Measurements from ENCODE around the gene GTPBP1. TPM values are rescaled to one million over a fixed set of nuclear protein-coding genes. Genes with fewer than 3 reads are reported as not detected.

Gene GTPBP1
- total and polyA plus RNA-seq, 2 of the 13 experiments (the other 11 are each of a cell fraction or from before 2014, with no cell fraction given): 22.3 to 27.0 TPM

DNA sequence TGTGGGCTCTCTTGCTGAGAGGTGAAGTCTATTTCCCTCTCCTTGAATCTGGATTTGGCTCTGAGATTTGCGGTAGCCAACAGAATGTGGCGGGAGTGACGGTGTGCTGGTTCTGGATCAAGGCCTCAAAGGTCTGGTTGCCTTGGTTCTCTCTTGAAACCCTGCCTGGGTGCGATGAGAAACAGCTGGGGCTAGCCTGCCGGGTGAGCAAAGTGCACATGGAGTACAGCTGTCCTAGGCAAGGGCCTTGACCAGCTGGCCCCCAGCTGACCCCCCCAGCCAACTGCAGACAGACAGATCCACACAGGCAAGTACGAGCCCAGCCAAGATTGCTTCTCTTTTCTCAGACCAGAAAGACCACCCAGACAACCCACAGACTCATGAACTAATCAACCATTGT, 39.2 kb downstream of the GTPBP1 start (continued):
- TF ChIP-seq ZFP91 (CRISPR knock-in tag; IDR thresholded peaks at IDR 0.05; ENCODE audit: borderline replicate concordance): 0 out of 2 replicates have a peak, but pooled peaks have one; percentile 35
- peak; percentile 78 for TF ChIP-seq HNF4A (CRISPR knock-in tag; IDR thresholded peaks at IDR 0.05)
- TF ChIP-seq KAT8 (CRISPR knock-in tag; IDR thresholded peaks at IDR 0.05): no peak
- no peak for TF ChIP-seq JARID2 (CRISPR knock-in tag; IDR thresholded peaks at IDR 0.05; ENCODE audit: insufficient replicate concordance)
- TF ChIP-seq, protein P1, sequence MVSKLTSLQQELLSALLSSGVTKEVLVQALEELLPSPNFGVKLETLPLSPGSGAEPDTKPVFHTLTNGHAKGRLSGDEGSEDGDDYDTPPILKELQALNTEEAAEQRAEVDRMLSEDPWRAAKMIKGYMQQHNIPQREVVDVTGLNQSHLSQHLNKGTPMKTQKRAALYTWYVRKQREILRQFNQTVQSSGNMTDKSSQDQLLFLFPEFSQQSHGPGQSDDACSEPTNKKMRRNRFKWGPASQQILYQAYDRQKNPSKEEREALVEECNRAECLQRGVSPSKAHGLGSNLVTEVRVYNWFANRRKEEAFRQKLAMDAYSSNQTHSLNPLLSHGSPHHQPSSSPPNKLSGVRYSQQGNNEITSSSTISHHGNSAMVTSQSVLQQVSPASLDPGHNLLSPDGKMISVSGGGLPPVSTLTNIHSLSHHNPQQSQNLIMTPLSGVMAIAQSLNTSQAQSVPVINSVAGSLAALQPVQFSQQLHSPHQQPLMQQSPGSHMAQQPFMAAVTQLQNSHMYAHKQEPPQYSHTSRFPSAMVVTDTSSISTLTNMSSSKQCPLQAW (CRISPR knock-in tag; IDR thresholded peaks at IDR 0.05): no peak
- TF ChIP-seq, protein P2, sequence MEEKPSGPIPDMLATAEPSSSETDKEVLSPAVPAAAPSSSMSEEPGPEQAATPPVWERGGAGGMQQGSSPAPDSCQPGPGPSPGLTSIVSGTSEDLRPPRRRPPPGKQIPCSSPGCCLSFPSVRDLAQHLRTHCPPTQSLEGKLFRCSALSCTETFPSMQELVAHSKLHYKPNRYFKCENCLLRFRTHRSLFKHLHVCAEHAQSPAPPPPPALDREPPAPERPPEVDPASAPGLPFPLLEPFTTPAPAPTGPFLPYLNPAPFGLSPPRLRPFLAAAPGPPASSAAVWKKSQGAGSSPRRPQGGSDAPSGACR (CRISPR knock-in tag; IDR thresholded peaks at IDR 0.05): no peak
- 0 out of 2 replicates have a peak, but pooled peaks have one; percentile 39 for TF ChIP-seq ZFY (CRISPR knock-in tag; IDR thresholded peaks at IDR 0.05)
- TF ChIP-seq ZNF263 (CRISPR knock-in tag; IDR thresholded peaks at IDR 0.05): no peak
- TF ChIP-seq MTA1 (CRISPR knock-in tag; IDR thresholded peaks at IDR 0.05; ENCODE audit: borderline replicate concordance): 0 out of 2 replicates have a peak, but pooled peaks have one; percentile 27
- TF ChIP-seq ZNF280B (CRISPR knock-in tag; IDR thresholded peaks at IDR 0.05; ENCODE audit: borderline replicate concordance): no peak
- TF ChIP-seq NKX3-1 (CRISPR knock-in tag; IDR thresholded peaks at IDR 0.05): no peak
- no peak for TF ChIP-seq ZSCAN29 (CRISPR knock-in tag; conservative IDR thresholded peaks at IDR 0.05)
- TF ChIP-seq SMAD1 (CRISPR knock-in tag; IDR thresholded peaks at IDR 0.05; ENCODE audit: borderline replicate concordance, low read depth): no peak
- no peak for TF ChIP-seq KDM6A (CRISPR knock-in tag; IDR thresholded peaks at IDR 0.05; ENCODE audit: low read depth)
- no peak for TF ChIP-seq ZNF235 (CRISPR knock-in tag; IDR thresholded peaks at IDR 0.05; ENCODE audit: borderline replicate concordance)
- no peak for TF ChIP-seq ATAD3A (CRISPR knock-in tag; IDR thresholded peaks at IDR 0.05)
- TF ChIP-seq, protein P3, sequence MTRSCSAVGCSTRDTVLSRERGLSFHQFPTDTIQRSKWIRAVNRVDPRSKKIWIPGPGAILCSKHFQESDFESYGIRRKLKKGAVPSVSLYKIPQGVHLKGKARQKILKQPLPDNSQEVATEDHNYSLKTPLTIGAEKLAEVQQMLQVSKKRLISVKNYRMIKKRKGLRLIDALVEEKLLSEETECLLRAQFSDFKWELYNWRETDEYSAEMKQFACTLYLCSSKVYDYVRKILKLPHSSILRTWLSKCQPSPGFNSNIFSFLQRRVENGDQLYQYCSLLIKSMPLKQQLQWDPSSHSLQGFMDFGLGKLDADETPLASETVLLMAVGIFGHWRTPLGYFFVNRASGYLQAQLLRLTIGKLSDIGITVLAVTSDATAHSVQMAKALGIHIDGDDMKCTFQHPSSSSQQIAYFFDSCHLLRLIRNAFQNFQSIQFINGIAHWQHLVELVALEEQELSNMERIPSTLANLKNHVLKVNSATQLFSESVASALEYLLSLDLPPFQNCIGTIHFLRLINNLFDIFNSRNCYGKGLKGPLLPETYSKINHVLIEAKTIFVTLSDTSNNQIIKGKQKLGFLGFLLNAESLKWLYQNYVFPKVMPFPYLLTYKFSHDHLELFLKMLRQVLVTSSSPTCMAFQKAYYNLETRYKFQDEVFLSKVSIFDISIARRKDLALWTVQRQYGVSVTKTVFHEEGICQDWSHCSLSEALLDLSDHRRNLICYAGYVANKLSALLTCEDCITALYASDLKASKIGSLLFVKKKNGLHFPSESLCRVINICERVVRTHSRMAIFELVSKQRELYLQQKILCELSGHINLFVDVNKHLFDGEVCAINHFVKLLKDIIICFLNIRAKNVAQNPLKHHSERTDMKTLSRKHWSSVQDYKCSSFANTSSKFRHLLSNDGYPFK (CRISPR knock-in tag; IDR thresholded peaks at IDR 0.05; ENCODE audit: borderline replicate concordance): no peak
- no peak for TF ChIP-seq AHR (CRISPR knock-in tag; IDR thresholded peaks at IDR 0.05)
- 0 out of 2 replicates have a peak, but pooled peaks have one; percentile 38 for TF ChIP-seq PITX1 (CRISPR knock-in tag; IDR thresholded peaks at IDR 0.05)
